HCT116 (cell line): ENCODE results near the gene RABIF. TPM values are rescaled to one million over a fixed set of nuclear protein-coding genes. Genes with fewer than 3 reads are reported as not detected.

Experiments used
- ATAC-seq: fragments of 200-7000 bp; cut with Tn5 transposase; 2 replicates; pipeline ENCODE4 v1.9.1; 2020; ENCODE audit warnings: mild to moderate bottlenecking, moderate library complexity
- BruUV-seq: library from RNA; stranded (reverse); fragments of 400-500 nt; replicated peaks from 2 replicates; lab custom pipeline; 2021; lab: Mats Ljungman, UMichigan
- CTCF ChIA-PET: fragments of 300-600 bp; sonication (Branson Sonifier 250); formaldehyde crosslinking; loops from one replicate; lab custom pipeline; 2021; ENCODE audit warnings: antibody characterized with exemption; lab: Charles Lee
- POLR2A ChIA-PET: fragments of 300-600, 350-600 bp; sonication (Branson Sonifier 250); formaldehyde crosslinking; loops from one replicate; lab custom pipeline; 2021; ENCODE audit warnings: antibody characterized with exemption; lab: Charles Lee
- RAD21 ChIA-PET, 2 experiments: fragments of 300-600 bp; sonication (Branson Sonifier 250); formaldehyde crosslinking; loops; one replicate each; lab custom pipeline; 2023; ENCODE audit warnings: low total read pairs in 2 of 2; ENCODE audit not compliant: uncharacterized antibody in 2 of 2, unreplicated experiment in 2 of 2, low non-redundant PET in 1 of 2; lab: Charles Lee
- DNase-seq: peaks from one replicate; pipeline ENCODE4 v3.0.0-alpha.2; 2010; ENCODE audit warnings: low read depth, low spot score
- H2AFZ ChIP-seq: fragments of 200-600 bp; shearing (Covaris generic), sonication (generic); 2 replicates; pipeline ENCODE4 v1.6.1; 2017; ENCODE audit warnings: low read depth, mixed run types, mixed read lengths, antibody characterized with exemption, low read length; ENCODE audit not compliant: poor library complexity, severe bottlenecking
- H3K27ac ChIP-seq: 2 replicates; pipeline ENCODE4 v1.5.1; 2012; ENCODE audit warnings: low read depth, low read length
- H3K27me3 ChIP-seq: fragments of 200-600 bp; sonication (generic); 2 replicates; pipeline ENCODE4 v1.6.1; 2016; ENCODE audit warnings: mixed run types, low read length, mixed read lengths; ENCODE audit not compliant: insufficient read depth
- H3K36me3 ChIP-seq, 2 experiments: fragments of 200-500 bp in 1 of 2; fragments of 200-600 bp in 1 of 2; sonication (Bioruptor generic) in 1 of 2; sonication (generic) in 1 of 2; 2 replicates each; pipeline versions ENCODE4 v1.5.1 to v1.6.1; 2014 to 2016; ENCODE audit warnings: low read length in 2 of 2, inconsistent platforms in 1 of 2, mixed read lengths in 1 of 2, mixed run types in 1 of 2; ENCODE audit not compliant: insufficient read depth in 2 of 2, control insufficient read depth in 1 of 2
- H3K4me1 ChIP-seq, 2 experiments: fragments of 200-600 bp in 1 of 2; sonication (generic) in 1 of 2; 2 replicates each; pipeline versions ENCODE4 v1.5.1 to v1.6.1; 2012 to 2017; ENCODE audit warnings: low read length in 2 of 2, inconsistent platforms in 1 of 2, mild to moderate bottlenecking in 1 of 2, mixed read lengths in 1 of 2, mixed run types in 1 of 2, moderate library complexity in 1 of 2; ENCODE audit not compliant: insufficient read depth in 2 of 2, control insufficient read depth in 1 of 2
- H3K4me2 ChIP-seq: fragments of 200-600 bp; sonication (generic); 2 replicates; pipeline ENCODE4 v1.6.1; 2017; ENCODE audit warnings: mixed run types, low read length, mixed read lengths
- H3K4me3 ChIP-seq, 2 experiments: fragments of 200-600 bp in 1 of 2; sonication (generic) in 1 of 2; replicated peaks in 1 of 2; 2 replicates each; pipeline ENCODE4 v1.5.1; 2011 to 2016; ENCODE audit warnings: low read length in 2 of 2, control low read depth in 1 of 2, low read depth in 1 of 2, mild to moderate bottlenecking in 1 of 2, mixed read lengths in 1 of 2, mixed run types in 1 of 2
- H3K79me2 ChIP-seq: fragments of 200-600 bp; sonication (generic); 2 replicates; pipeline ENCODE4 v1.6.1; 2017; ENCODE audit warnings: mild to moderate bottlenecking, mixed run types, low read length, moderate library complexity, mixed read lengths; ENCODE audit not compliant: insufficient read depth
- H3K9ac ChIP-seq: fragments of 200-600 bp; sonication (generic); 2 replicates; pipeline ENCODE4 v1.6.1; 2016; ENCODE audit warnings: low read length, mixed read lengths
- H3K9me2 ChIP-seq: fragments of 200-600 bp; sonication (generic), shearing (Covaris generic); 2 replicates; pipeline ENCODE4 v1.6.1; 2017; ENCODE audit warnings: mixed run types, mild to moderate bottlenecking, moderate library complexity; ENCODE audit not compliant: insufficient read depth
- H3K9me3 ChIP-seq, 2 experiments: fragments of 200-500 bp in 1 of 2; fragments of 200-600 bp in 1 of 2; sonication (Bioruptor generic) in 1 of 2; sonication (generic) in 1 of 2; 2 replicates each; pipeline ENCODE4 v1.6.1; 2014 to 2017; ENCODE audit warnings: low read length in 2 of 2, mixed read lengths in 2 of 2, inconsistent platforms in 1 of 2, low read depth in 1 of 2, mild to moderate bottlenecking in 1 of 2, mixed run types in 1 of 2, moderate library complexity in 1 of 2; ENCODE audit not compliant: control insufficient read depth in 1 of 2, insufficient read depth in 1 of 2
- H4K20me1 ChIP-seq: fragments of 200-600 bp; sonication (generic), shearing (Covaris generic); 2 replicates; pipeline ENCODE4 v1.6.1; 2017; ENCODE audit warnings: mixed run types, mild to moderate bottlenecking, moderate library complexity; ENCODE audit not compliant: insufficient read depth
- CBX3 ChIP-seq: IDR thresholded peaks from 2 replicates; pipeline ENCODE4 v1.6.1; 2012; ENCODE audit warnings: low read depth
- CEBPB ChIP-seq: IDR thresholded peaks from 2 replicates; pipeline ENCODE4 v1.6.1; 2012; ENCODE audit warnings: low read depth
- EGR1 ChIP-seq: IDR thresholded peaks from 2 replicates; pipeline ENCODE4 v1.6.1; 2012; ENCODE audit warnings: low read depth
- ELF1 ChIP-seq: IDR thresholded peaks from 2 replicates; pipeline ENCODE4 v1.6.1; 2012; ENCODE audit warnings: low read depth, borderline replicate concordance
- EZH2 ChIP-seq: fragments of 200-600 bp; sonication (generic); IDR thresholded peaks from 2 replicates; pipeline ENCODE4 v1.6.1; 2017; ENCODE audit warnings: antibody characterized with exemption, mixed run types
- EZH2phosphoT487 ChIP-seq: fragments of 200-600 bp; IDR thresholded peaks from 2 replicates; pipeline ENCODE4 v1.6.1; 2018; ENCODE audit warnings: antibody characterized with exemption, borderline replicate concordance
- FOSL1 ChIP-seq: IDR thresholded peaks from 2 replicates; pipeline ENCODE4 v1.6.1; 2012; ENCODE audit warnings: low read depth
- POLR2A ChIP-seq: IDR thresholded peaks from 2 replicates; pipeline ENCODE4 v1.7.0; 2011; ENCODE audit warnings: borderline replicate concordance; ENCODE audit not compliant: insufficient read depth, insufficient read length; ENCODE audit errors: extremely low read depth
- SIN3A ChIP-seq: IDR thresholded peaks from 2 replicates; pipeline ENCODE4 v1.6.1; 2012; ENCODE audit warnings: low read depth
- SP1 ChIP-seq: IDR thresholded peaks from 2 replicates; pipeline ENCODE4 v1.6.1; 2012; ENCODE audit warnings: low read depth
- SRF ChIP-seq: IDR thresholded peaks from 2 replicates; pipeline ENCODE4 v1.6.1; 2012; ENCODE audit warnings: low read depth
- TCF7L2 ChIP-seq: IDR thresholded peaks from 2 replicates; pipeline ENCODE4 v1.7.0; 2011; ENCODE audit warnings: borderline replicate concordance, inconsistent platforms; ENCODE audit not compliant: insufficient read depth, insufficient read length; ENCODE audit errors: extremely low read depth
- YY1 ChIP-seq: IDR thresholded peaks from 2 replicates; pipeline ENCODE4 v1.6.1; 2011; ENCODE audit warnings: low read length, low read depth, moderate library complexity, mild to moderate bottlenecking; ENCODE audit not compliant: insufficient replicate concordance; ENCODE audit errors: extremely low read depth
- ZNF274 ChIP-seq: fragments of 200-500 bp; sonication (Bioruptor generic); IDR thresholded peaks from 2 replicates; pipeline ENCODE4 v1.6.1; 2014; ENCODE audit warnings: mild to moderate bottlenecking, low read depth, low read length, inconsistent platforms
- intact Hi-C: fragments of 100-400 bp; cut with micrococcal nuclease; formaldehyde crosslinking; loops from 2 replicates; pipeline ENCODE4 v1.10.0; 2022
- total RNA-seq: library from RNA; stranded (reverse); gene quantifications from one replicate; pipeline ENCODE4 v1.2.1, GENCODE V29; 2021; ENCODE audit not compliant: unreplicated experiment
- TF ChIP-seq, protein P1 (sequence below), 3 experiments: fragments of 200-600 bp in 1 of 3; sonication (generic) in 1 of 3; IDR thresholded peaks in 2 of 3; conservative IDR thresholded peaks in 1 of 3; 2 replicates each; pipeline ENCODE4 v1.5.1; 2012 to 2017; ENCODE audit warnings: low read depth in 2 of 3, low read length in 2 of 3, antibody characterized with exemption in 1 of 3, borderline replicate concordance in 1 of 3, control low read depth in 1 of 3, mild to moderate bottlenecking in 1 of 3, mixed read lengths in 1 of 3, mixed run types in 1 of 3, moderate library complexity in 1 of 3; ENCODE audit not compliant: insufficient read depth in 1 of 3
- TF ChIP-seq, protein P2 (sequence below): IDR thresholded peaks from 2 replicates; pipeline ENCODE4 v1.6.1; 2012; ENCODE audit warnings: low read depth
- TF ChIP-seq, protein P3 (sequence below): IDR thresholded peaks from 2 replicates; pipeline ENCODE4 v1.6.1; 2011; ENCODE audit warnings: mild to moderate bottlenecking, low read length, moderate library complexity; ENCODE audit not compliant: insufficient replicate concordance; ENCODE audit errors: extremely low read depth

Gene RABIF
- total RNA-seq, 1 experiment from 2014 or later, result 5.4 TPM

DNA sequence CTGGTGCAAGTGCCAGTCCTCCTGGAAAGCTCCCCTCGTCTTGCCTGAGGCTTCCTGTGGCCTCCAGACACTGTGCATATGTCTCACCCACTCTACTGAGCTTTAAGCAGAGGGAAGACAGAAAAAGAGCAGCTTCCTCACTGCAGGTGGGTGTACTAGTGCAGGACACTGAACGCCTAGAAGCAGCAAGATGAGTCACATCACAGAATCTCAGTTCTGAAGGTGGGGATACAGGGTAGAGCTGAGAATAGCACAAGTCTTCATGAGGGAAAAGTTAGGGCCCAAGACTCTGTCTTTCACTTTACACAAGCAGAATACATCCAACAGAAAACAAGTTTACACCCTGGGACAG, 40.8 kb downstream of the RABIF start:
- H3K79me2 ChIP-seq, result no peaks in the 10 kb centered on the region
- H3K4me3 ChIP-seq, result no peak overlapping the region
- BruUV-seq, result no TSS peak
- H4K20me1 ChIP-seq, result no peaks in the 10 kb centered on the region
- TF ChIP-seq EZH2phosphoT487 (no peak), ZNF274 (no peak), FOSL1 (no peak), EGR1 (no peak), EZH2 (no peak), SIN3A (no peak), SRF (no peak), SP1 (no peak), TCF7L2 (no peak), CEBPB (no peak), CBX3 (no peak), YY1 (no peak), POLR2A (no peak), ELF1 (no peak)
- TF ChIP-seq, protein P1, sequence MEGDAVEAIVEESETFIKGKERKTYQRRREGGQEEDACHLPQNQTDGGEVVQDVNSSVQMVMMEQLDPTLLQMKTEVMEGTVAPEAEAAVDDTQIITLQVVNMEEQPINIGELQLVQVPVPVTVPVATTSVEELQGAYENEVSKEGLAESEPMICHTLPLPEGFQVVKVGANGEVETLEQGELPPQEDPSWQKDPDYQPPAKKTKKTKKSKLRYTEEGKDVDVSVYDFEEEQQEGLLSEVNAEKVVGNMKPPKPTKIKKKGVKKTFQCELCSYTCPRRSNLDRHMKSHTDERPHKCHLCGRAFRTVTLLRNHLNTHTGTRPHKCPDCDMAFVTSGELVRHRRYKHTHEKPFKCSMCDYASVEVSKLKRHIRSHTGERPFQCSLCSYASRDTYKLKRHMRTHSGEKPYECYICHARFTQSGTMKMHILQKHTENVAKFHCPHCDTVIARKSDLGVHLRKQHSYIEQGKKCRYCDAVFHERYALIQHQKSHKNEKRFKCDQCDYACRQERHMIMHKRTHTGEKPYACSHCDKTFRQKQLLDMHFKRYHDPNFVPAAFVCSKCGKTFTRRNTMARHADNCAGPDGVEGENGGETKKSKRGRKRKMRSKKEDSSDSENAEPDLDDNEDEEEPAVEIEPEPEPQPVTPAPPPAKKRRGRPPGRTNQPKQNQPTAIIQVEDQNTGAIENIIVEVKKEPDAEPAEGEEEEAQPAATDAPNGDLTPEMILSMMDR (IDR thresholded peaks at IDR 0.05 in 2 of 3, conservative IDR thresholded peaks at IDR 0.05 in 1 of 3; ENCODE audit: borderline replicate concordance in 1 of 3, insufficient read depth in 1 of 3, low read depth in 2 of 3, low read length in 2 of 3), result no peak
- TF ChIP-seq, protein P2, sequence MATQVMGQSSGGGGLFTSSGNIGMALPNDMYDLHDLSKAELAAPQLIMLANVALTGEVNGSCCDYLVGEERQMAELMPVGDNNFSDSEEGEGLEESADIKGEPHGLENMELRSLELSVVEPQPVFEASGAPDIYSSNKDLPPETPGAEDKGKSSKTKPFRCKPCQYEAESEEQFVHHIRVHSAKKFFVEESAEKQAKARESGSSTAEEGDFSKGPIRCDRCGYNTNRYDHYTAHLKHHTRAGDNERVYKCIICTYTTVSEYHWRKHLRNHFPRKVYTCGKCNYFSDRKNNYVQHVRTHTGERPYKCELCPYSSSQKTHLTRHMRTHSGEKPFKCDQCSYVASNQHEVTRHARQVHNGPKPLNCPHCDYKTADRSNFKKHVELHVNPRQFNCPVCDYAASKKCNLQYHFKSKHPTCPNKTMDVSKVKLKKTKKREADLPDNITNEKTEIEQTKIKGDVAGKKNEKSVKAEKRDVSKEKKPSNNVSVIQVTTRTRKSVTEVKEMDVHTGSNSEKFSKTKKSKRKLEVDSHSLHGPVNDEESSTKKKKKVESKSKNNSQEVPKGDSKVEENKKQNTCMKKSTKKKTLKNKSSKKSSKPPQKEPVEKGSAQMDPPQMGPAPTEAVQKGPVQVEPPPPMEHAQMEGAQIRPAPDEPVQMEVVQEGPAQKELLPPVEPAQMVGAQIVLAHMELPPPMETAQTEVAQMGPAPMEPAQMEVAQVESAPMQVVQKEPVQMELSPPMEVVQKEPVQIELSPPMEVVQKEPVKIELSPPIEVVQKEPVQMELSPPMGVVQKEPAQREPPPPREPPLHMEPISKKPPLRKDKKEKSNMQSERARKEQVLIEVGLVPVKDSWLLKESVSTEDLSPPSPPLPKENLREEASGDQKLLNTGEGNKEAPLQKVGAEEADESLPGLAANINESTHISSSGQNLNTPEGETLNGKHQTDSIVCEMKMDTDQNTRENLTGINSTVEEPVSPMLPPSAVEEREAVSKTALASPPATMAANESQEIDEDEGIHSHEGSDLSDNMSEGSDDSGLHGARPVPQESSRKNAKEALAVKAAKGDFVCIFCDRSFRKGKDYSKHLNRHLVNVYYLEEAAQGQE, result no peak
- TF ChIP-seq, protein P3, sequence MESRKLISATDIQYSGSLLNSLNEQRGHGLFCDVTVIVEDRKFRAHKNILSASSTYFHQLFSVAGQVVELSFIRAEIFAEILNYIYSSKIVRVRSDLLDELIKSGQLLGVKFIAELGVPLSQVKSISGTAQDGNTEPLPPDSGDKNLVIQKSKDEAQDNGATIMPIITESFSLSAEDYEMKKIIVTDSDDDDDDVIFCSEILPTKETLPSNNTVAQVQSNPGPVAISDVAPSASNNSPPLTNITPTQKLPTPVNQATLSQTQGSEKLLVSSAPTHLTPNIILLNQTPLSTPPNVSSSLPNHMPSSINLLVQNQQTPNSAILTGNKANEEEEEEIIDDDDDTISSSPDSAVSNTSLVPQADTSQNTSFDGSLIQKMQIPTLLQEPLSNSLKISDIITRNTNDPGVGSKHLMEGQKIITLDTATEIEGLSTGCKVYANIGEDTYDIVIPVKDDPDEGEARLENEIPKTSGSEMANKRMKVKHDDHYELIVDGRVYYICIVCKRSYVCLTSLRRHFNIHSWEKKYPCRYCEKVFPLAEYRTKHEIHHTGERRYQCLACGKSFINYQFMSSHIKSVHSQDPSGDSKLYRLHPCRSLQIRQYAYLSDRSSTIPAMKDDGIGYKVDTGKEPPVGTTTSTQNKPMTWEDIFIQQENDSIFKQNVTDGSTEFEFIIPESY, result no peak
- no peaks in the 10 kb centered on the region for H3K36me3 ChIP-seq
- no peak for ATAC-seq
- H3K9me3 ChIP-seq, result no peaks in the 10 kb centered on the region
- CTCF ChIA-PET, result no interaction called here
- H3K27me3 ChIP-seq, result no peaks in the 10 kb centered on the region
- H3K27ac ChIP-seq, result no peak overlapping the region
- no peak overlapping the region for H2AFZ ChIP-seq
- H3K4me1 ChIP-seq, result peaks cover 0 to 4% of the 10 kb centered on the region in 2 experiments; a peak in 2 of 4 replicates
- no peak overlapping the region for H3K9ac ChIP-seq
- no peak for DNase-seq
- H3K9me2 ChIP-seq, result no peaks in the 10 kb centered on the region
- RAD21 ChIA-PET, result no interaction called here
- no peak overlapping the region for H3K4me2 ChIP-seq
- POLR2A ChIA-PET, result no interaction called here
- intact Hi-C loops, result no loop called here
